Stimulated activated CD4-positive, alpha-beta T cell treated with anti-CD3 and anti-CD28 coated beads, Interleukin-4, amount 100 ng/mL, for 4 hours (primary cell): ENCODE results near the gene SERHL2.
"Not testable (repeated sequence)": the region's sequence is repeated elsewhere in the genome, so short reads cannot be mapped to it uniquely, and the experiment has no call there.

ENCODE experiments used
- DNase-seq, 2 experiments: peaks; one replicate each; pipeline ENCODE4 v3.0.0-alpha.2; 2020

The SERHL2 gene

GRCh38 chr22:42536166-42536565 lies 17.6 kb upstream of the SERHL2 start:
- DNase-seq = no peak

DNA sequence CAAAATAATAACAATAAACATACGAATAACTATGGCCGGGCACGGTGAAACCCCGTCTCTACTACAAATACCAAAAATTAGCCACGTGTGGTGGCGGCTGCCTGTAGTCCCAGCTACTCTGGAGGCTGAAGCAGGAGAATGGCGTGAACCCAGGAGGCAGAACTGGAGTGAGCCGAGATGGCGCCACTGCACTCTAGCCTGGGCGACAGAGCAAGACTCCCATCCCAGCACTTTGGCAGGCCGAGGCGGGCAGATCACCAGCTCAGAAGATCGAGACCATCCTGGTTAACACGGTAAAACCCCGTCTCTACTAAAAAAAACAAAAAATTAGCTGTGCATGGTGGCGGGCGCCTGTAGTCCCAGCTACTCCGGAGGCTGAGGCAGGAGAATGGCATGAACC lies 17.1 kb upstream of the SERHL2 start:
- DNase-seq = not testable (repeated sequence)

DNA sequence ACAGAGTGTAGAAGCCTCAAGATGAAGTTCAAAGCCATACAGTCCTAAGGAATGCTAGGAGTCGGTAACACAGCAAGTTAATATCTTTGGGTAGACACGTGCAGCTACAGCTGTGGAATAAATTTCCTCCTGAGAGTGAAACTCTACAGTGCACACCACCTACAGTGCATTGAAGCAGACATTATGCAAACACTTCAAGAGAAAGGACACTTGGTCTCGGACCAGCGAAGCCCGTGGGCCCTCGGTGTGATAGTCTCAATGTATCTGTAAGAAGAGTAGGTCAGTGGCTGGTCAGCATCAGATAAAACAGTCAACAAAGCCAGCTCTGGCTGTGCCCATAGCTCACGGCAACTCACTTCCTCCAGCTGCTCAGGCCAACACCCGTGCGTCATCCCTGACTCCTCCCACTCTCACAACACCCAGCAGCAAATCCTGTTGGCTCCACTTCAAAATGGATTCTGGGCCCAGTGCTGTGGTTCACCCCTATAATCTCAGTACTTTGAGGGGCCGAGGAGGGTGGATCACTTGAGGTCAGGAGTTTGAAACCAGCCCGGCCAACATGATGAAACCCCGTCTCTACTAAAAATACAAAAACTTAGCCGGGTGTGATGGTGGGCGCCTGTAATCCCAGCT lies 16.4 kb upstream of the SERHL2 start:
- not testable (repeated sequence) for DNase-seq

DNA sequence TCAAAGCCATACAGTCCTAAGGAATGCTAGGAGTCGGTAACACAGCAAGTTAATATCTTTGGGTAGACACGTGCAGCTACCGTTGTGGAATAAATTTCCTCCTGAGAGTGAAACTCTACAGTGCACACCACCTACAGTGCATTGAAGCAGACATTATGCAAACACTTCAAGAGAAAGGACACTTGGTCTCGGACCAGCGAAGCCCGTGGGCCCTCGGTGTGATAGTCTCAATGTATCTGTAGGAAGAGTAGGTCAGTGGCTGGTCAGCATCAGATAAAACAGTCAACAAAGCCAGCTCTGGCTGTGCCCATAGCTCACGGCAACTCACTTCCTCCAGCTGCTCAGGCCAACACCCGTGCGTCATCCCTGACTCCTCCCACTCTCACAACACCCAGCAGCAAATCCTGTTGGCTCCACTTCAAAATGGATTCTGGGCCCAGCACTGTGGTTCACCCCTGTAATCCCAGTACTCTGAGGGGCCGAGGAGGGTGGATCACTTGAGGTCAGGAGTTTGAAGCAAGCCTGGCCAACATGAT lies 14.5 kb upstream of the SERHL2 start:
- DNase-seq = not testable (repeated sequence)

DNA sequence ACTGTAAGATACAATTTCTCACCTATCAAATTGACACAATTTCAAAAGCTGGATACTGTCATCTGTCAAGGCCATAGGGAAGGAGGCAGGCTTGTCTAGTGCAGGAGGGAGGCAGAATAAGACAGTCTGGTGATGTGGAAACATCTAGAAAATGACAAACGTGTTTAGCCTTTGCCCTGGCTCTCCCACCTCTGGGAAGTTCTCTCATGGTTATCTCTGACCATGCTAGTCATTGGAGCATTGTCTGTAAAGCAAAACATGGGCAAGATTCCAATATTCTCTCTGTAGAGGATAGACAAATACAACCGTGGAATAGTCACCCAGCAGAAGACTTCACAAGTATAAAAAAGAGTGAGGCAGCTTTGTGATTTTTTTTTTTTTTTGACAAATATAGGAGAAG lies 9.1 kb upstream of the SERHL2 start:
- DNase-seq = no peak

GRCh38 chr22:42547562-42547961 lies 6.2 kb upstream of the SERHL2 start:
- DNase-seq = no peak

DNA sequence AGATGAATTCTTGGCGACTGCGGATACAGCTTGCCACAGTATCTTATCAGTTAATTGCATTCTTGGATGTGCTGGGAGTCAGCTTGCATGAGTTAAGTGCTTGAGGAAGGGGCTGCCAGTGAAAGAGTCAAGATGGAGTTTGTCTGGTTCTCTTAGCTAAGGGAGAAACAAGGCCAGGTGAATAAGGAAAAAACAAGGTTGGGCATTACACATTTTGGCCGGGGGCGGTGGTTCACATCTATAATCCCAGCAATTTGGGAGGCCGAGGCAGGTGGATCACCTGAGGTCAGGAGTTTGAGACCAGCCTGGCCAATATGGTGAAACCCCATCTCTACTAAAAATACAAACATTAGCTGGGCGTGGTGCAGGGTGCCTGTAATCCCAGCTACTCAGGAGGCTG lies 5.6 kb upstream of the SERHL2 start:
- DNase-seq = not testable (repeated sequence)

DNA sequence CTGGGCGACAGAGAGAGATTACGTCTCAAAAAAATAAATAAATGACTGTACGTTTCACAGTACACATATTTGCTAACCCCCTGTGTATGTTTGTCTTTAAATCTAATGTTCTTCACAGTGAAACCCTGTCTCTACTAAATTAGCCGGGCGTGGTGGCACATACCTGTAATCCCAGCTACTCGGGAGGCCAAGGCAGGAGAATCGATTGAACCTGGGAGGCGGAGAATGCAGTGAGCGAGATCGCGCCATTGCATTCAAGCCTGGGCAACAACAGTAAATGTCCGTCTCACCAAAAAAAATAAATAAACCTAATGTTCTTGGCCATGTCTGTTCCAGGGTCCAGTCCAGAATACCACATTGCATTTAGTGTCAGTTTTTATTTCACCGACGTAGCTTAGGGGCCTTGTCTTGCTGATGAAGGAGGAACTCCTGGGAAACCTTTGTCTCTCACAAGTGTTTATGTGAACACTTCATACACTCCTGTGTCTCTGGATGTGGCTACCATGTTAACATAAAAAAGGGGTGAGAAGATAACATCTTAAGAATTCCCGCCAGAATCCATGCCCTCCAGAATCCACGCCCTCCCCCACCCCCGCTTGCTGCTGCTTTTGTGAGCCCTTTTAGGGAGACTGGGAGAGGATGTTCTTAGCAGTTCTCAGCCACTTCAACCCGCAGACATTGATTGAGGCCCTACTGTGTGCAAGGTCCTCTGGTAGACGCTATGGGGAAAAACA lies 5.0 kb upstream of the SERHL2 start:
- DNase-seq = no peak

DNA sequence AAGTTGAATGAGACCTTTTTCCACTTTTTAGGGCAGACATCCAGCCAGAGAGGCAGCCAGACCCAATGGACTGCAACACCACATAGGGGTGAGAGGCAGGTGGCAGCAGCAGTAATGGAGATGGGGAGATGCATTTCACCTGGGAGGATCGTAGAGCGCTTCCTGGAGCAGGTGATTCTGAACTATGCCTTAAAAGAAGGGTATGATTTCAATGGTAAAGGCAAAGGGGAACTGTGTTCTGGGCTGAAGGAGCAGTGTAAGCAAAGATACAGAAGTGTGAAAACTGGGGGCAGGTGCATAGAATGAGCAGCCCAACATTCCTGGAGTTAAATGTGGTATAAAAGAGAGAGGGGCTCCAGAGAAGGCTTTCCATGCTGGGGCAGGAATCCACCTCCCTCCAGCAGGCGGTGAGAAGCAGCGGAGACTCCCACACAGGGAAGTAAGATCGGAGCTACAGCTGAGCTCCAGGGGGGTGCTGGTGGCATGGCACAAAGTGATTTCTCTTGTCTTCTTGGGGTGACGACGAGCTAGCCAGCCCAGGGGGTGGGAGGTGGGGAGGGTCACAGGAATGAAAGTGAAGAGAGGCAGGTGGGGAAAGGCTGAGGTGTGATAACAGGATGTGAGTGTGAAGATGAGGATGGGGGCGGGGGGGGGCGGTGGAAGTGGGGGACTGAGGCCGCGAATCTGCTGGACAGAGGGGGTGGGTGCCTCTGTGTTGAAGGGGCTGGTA lies 4.3 kb upstream of the SERHL2 start:
- no peak for DNase-seq

DNA sequence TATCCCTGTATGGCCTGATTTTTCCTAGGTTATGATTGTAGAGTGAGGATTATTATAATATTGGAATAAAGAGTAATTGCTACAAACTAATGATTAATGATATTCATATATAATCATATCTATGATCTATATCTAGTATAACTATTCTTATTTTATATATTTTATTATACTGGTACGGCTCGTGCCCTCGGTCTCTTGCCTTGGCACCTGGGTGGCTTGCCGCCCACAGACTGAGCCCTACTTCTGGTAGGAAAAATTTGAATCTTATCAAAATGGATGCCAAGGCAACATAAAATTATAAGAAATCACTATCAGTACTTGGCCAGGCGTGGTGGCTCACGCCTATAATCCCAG lies 1.5 kb upstream of the SERHL2 start:
- DNase-seq = not testable (repeated sequence)

GRCh38 chr22:42560381-42560780 lies 6.6 kb downstream of the SERHL2 start:
- no peak for DNase-seq

DNA sequence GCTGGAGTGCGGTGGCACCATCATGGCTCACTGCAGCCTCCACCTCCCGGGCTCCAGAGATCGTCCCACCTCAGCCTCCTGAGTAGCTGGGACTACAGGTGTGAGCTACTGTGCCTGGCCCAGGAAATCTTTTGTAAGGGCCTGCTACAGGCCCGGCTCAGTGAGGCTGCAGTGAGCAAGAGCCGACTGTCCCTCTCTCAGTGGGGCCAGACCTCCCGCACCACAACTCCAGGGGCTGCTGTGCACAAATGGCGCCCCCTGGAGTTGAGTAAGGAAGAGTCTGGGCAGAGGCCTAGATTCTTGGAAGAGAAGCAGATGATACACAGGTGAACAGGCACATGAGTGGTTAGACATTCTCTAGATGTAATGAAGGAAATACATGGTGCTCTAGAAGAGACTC lies 7.0 kb downstream of the SERHL2 start:
- DNase-seq = no peak

- no peak for DNase-seq
These were observed 8.1 kb downstream of the SERHL2 start for GRCh38 chr22:42561856-42562255.

DNA sequence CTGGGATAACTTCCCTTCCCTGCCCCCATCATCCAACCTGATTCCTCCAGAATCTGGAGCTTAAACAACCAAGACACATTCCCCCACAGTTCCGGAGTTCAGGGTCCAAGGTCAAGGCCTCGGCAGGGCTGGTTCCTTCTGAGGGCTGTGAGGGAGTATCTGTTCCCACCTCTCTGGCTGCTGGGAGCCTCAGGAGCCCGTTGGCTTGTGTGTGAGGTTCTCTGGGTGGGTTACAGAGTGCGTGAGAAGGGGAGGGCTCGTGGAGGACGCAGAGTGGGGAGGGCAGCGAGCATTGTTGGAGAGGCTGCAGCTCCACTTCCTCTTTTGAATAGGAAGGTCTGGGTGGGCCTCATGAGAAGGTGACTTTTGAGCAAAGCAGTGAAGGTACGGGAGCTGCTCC lies 8.5 kb downstream of the SERHL2 start:
- no peak for DNase-seq

DNA sequence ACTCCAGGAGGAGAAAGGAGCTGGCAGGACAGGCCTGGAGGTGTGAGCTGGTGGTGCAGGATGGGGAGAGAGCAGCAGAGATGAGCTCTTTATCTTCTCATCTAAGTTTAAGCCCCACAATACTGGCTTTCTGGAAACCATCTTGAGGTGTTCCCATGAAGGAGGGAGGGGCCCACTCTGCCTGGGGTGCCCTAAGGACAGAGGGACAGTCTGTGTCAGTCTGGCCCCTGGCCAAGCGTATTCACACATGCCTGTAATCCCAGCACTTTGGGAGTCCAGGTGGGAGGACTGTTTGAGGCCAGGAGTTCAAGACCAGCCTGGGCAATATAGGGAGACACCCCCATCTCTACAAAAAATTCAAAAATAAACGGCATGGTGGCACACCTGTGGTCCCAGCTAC lies 8.9 kb downstream of the SERHL2 start:
- no peak for DNase-seq

DNA sequence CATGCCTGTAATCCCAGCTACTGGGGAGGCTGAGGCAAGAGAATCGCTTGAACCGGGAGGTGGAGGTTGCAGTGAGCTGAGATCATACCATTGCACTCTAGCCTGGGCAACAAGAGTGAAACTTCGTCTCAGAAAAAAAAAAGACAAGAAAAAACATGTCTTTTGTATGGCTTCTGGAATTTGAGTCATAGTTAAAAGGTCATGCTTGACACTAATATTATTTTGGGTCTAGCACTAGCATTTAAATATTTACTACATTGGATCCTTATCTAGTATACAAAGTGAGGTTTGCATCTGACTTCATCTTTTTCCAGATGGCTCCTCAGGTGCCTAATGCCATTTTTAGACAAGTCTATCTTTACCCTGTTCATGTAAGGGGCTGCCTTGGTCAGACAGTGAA lies 10.2 kb downstream of the SERHL2 start:
- DNase-seq = not testable (repeated sequence)

GRCh38 chr22:42564699-42565098 lies 10.9 kb downstream of the SERHL2 start:
- no peak for DNase-seq

GRCh38 chr22:42565956-42566355 lies 12.2 kb downstream of the SERHL2 start:
- DNase-seq = no peak

GRCh38 chr22:42567950-42568349 lies 14.2 kb downstream of the SERHL2 start:
- not testable (repeated sequence) for DNase-seq

- not testable (repeated sequence) for DNase-seq
These were observed 16.8 kb downstream of the SERHL2 start for GRCh38 chr22:42570580-42570979.

- not testable (repeated sequence) for DNase-seq
These were observed 17.3 kb downstream of the SERHL2 start for GRCh38 chr22:42571068-42571467.

DNA sequence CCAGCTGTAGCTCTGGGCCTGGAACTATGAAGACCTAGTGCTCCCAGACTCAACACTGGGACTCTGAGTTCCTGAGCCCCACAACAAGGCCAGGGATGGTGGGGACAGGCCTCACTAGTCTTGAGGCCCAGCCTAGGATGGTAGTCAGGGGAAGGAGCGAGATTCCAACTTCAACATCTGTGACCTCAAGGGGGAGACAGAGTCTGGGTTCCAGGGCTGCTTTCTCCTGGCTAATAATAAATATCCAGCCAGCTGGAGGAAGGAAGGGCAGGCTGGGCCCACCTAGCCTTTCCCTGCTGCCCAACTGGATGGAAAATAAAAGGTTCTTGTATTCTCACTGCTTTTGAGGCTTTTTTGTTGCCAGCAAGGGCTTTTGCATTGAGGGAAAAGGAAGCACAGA lies 20.3 kb downstream of the SERHL2 start:
- not testable (repeated sequence) for DNase-seq

DNA sequence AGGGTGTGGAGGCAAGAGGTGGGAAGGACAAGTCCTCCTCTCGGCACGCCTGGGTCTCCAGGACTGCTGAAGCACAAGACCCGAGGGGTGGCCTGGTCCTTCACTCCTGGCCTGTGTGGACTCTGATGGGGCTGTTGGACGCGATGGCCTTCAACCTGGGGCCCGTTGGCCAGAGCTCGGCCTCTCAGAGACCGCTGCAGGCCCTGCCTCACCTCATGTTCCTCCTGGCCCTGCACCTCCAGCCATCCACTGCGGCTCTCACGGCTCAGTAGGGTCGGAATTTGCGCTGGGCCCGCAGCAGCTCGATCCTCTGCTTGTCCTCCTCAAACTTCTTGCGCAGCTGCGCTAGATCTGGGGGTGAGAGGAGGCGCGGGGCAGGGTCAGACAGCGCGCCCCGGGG lies 20.7 kb downstream of the SERHL2 start:
- not testable (repeated sequence) for DNase-seq
